ENCODE measurements around the gene SUGT1.

DNA sequence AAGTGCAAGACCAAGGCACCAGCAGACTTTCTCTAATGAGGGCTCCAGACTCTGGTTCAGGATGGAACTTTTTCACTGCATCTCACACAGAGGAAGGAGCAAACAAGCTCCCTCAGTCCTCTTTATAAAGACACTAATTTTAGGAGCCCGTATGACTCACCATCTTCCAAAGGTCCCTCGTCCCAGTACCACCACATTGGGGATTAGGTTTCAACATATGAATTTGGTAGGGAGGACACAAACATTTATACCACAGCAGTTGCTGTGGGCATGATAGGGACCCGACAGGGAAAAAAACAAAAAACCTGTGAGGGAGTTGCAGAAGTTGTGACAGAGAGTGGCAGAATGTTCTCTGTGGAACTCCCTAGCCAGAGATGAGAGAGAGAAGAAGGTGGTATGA is 93.5 kb downstream of the SUGT1 start:
- TF ChIP-seq, protein P1, sequence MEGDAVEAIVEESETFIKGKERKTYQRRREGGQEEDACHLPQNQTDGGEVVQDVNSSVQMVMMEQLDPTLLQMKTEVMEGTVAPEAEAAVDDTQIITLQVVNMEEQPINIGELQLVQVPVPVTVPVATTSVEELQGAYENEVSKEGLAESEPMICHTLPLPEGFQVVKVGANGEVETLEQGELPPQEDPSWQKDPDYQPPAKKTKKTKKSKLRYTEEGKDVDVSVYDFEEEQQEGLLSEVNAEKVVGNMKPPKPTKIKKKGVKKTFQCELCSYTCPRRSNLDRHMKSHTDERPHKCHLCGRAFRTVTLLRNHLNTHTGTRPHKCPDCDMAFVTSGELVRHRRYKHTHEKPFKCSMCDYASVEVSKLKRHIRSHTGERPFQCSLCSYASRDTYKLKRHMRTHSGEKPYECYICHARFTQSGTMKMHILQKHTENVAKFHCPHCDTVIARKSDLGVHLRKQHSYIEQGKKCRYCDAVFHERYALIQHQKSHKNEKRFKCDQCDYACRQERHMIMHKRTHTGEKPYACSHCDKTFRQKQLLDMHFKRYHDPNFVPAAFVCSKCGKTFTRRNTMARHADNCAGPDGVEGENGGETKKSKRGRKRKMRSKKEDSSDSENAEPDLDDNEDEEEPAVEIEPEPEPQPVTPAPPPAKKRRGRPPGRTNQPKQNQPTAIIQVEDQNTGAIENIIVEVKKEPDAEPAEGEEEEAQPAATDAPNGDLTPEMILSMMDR (IDR thresholded peaks at IDR 0.05): no peak
- TF ChIP-seq POLR2AphosphoS5 (IDR thresholded peaks at IDR 0.05): no peak
- no peak for TF ChIP-seq POLR2A (IDR thresholded peaks at IDR 0.05)

Measured in gastroesophageal sphincter (tissue), 3 donors.